ENCODE results near the gene STAC3.

The STAC3 gene

GRCh38 chr12:57196956-57197355, 54.0 kb downstream of the STAC3 start:
- H3K4me3 ChIP-seq (ENCODE audit: low read length), result no peak overlapping the region
- no peak for TF ChIP-seq ZNF274 (IDR thresholded peaks at IDR 0.05; ENCODE audit: low read depth, low read length)

GRCh38 chr12:57196439-57196838, 54.5 kb downstream of the STAC3 start:
- no peak overlapping the region for H3K4me3 ChIP-seq (ENCODE audit: low read length)
- TF ChIP-seq ZNF274 (IDR thresholded peaks at IDR 0.05; ENCODE audit: low read depth, low read length), result no peak

- no peak for TF ChIP-seq ZNF274 (IDR thresholded peaks at IDR 0.05; ENCODE audit: low read depth, low read length)
Observed at GRCh38 chr12:57195611-57196371, 55.2 kb downstream of the STAC3 start.

GRCh38 chr12:57195186-57195585, 55.8 kb downstream of the STAC3 start:
- TF ChIP-seq ZNF274 (IDR thresholded peaks at IDR 0.05; ENCODE audit: low read depth, low read length), result no peak
- no peak overlapping the region for H3K4me3 ChIP-seq (ENCODE audit: low read length)

More at GRCh38 chr12:57195611-57196371, 55.2 kb downstream of the STAC3 start:
- H3K4me3 ChIP-seq (ENCODE audit: low read length), result no peak overlapping the region

GRCh38 chr12:57194253-57194652, 56.7 kb downstream of the STAC3 start:
- TF ChIP-seq ZNF274 (IDR thresholded peaks at IDR 0.05; ENCODE audit: low read depth, low read length), result no peak
- no peak overlapping the region for H3K4me3 ChIP-seq (ENCODE audit: low read length)

- TF ChIP-seq ZNF274 (IDR thresholded peaks at IDR 0.05; ENCODE audit: low read depth, low read length), result no peak
- no peak overlapping the region for H3K4me3 ChIP-seq (ENCODE audit: low read length)
Observed at GRCh38 chr12:57193706-57194245, 57.2 kb downstream of the STAC3 start.
